Measurements from ENCODE around the gene MGLL.

DNA sequence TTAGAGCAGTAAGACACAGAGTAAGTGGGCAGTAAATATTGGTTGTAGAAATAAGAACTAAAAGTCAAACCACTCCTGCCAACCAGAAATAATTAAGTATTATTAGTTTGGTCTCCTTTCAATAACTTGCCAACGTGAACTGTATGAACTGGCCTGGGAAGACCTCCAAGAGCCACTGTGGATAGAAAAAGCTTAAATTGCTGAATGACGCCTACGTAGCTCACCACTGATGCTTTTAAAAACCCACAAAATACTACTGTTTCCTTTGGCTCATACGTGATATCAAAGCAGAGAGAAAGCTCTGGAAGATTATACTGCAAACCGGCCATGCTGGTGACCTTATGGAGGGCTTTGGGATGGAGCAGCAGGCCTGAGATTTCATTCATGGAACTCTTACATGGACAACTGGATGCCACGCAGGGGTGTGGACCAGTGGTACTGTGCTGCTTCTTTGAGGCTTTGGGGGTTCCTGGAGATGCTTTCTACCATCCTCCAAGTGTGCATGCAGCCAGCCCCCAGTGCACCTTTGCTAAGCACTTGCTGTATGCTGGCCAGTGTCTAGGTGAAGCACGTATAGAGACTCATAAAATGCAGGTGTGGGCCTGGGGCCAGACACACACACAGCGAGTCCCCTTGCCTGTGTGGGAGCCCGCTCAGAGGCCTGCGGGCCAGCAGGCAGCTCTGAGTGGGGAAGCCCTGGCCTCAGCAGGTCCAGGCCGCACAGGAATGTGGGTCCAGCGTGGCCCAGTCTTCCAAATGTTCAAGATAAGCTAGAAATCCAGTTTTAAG lies 82.8 kb downstream of the MGLL start:
- no peak for TF ChIP-seq POLR2AphosphoS5 (IDR thresholded peaks at IDR 0.05)
- TF ChIP-seq, protein P1, sequence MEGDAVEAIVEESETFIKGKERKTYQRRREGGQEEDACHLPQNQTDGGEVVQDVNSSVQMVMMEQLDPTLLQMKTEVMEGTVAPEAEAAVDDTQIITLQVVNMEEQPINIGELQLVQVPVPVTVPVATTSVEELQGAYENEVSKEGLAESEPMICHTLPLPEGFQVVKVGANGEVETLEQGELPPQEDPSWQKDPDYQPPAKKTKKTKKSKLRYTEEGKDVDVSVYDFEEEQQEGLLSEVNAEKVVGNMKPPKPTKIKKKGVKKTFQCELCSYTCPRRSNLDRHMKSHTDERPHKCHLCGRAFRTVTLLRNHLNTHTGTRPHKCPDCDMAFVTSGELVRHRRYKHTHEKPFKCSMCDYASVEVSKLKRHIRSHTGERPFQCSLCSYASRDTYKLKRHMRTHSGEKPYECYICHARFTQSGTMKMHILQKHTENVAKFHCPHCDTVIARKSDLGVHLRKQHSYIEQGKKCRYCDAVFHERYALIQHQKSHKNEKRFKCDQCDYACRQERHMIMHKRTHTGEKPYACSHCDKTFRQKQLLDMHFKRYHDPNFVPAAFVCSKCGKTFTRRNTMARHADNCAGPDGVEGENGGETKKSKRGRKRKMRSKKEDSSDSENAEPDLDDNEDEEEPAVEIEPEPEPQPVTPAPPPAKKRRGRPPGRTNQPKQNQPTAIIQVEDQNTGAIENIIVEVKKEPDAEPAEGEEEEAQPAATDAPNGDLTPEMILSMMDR (IDR thresholded peaks at IDR 0.05): no peak
- TF ChIP-seq POLR2A (IDR thresholded peaks at IDR 0.05): no peak

Measured in breast epithelium (tissue), 3 donors.